SK-N-SH (cell line): ENCODE data around the gene ZNF235. TPM values are rescaled to one million over a fixed set of nuclear protein-coding genes. Genes with fewer than 3 reads are reported as not detected.

Source experiments
- CTCF ChIA-PET: fragments of 300-600, 350-600 bp; formaldehyde crosslinking; extraction: SDS; loops from one replicate; lab custom pipeline; 2021; lab: Yijun Ruan, JAX
- POLR2A ChIA-PET: fragments of 350-600 bp; sonication (Branson Sonifier 250); formaldehyde crosslinking; extraction: SDS; loops from one replicate; lab custom pipeline; 2020; ENCODE audit warnings: antibody characterized with exemption, inconsistent platforms; lab: Yijun Ruan, JAX
- DNase-seq: peaks from one replicate; pipeline ENCODE4 v3.0.0; 2012
- H2AFZ ChIP-seq: fragments of 200-600 bp; sonication (generic); 2 replicates; pipeline ENCODE4 v1.8.1; 2016; ENCODE audit warnings: antibody characterized with exemption, mild to moderate bottlenecking, low read depth
- H3F3A ChIP-seq: fragments of 200-600 bp; sonication (generic); replicated peaks from 2 replicates; pipeline ENCODE3; 2016; ENCODE audit warnings: antibody characterized with exemption, mild to moderate bottlenecking; ENCODE audit not compliant: insufficient read depth
- H3K27ac ChIP-seq, 2 experiments: fragments of 200-500 bp in 1 of 2; fragments of 200-600 bp in 1 of 2; sonication (Bioruptor generic) in 1 of 2; sonication (generic), shearing (Covaris generic) in 1 of 2; 2 replicates each; pipeline versions ENCODE4 v1.5.1 to v1.6.1; 2014 to 2016; ENCODE audit warnings: low read depth in 2 of 2, inconsistent platforms in 1 of 2, low read length in 1 of 2, mild to moderate bottlenecking in 1 of 2, mixed read lengths in 1 of 2
- H3K27me3 ChIP-seq: fragments of 200-600 bp; sonication (generic), shearing (Covaris generic); 2 replicates; pipeline ENCODE4 v1.6.1; 2016; ENCODE audit warnings: mixed run types; ENCODE audit not compliant: insufficient read depth
- H3K36me3 ChIP-seq, 2 experiments: fragments of 200-500 bp in 1 of 2; fragments of 200-600 bp in 1 of 2; sonication (Bioruptor generic) in 1 of 2; sonication (generic) in 1 of 2; replicated peaks in 1 of 2; 2 replicates each; pipeline versions ENCODE3 to v1.5.1; 2014 to 2016; ENCODE audit warnings: low read length in 1 of 2, mild to moderate bottlenecking in 1 of 2; ENCODE audit not compliant: insufficient read depth in 2 of 2, control insufficient read depth in 1 of 2
- H3K4me1 ChIP-seq, 2 experiments: fragments of 200-500 bp in 1 of 2; fragments of 200-600 bp in 1 of 2; sonication (Bioruptor generic) in 1 of 2; sonication (generic), shearing (Covaris generic) in 1 of 2; 2 replicates each; pipeline versions ENCODE4 v1.5.1 to v1.6.1; 2014 to 2016; ENCODE audit warnings: low read depth in 1 of 2, low read length in 1 of 2, mixed run types in 1 of 2; ENCODE audit not compliant: insufficient read depth in 2 of 2, control insufficient read depth in 1 of 2
- H3K4me2 ChIP-seq: fragments of 200-600 bp; sonication (generic), shearing (Covaris generic); 2 replicates; pipeline ENCODE4 v1.6.1; 2017; ENCODE audit warnings: mixed run types
- H3K4me3 ChIP-seq, 2 experiments: fragments of 200-500 bp in 1 of 2; fragments of 200-600 bp in 1 of 2; sonication (Bioruptor generic) in 1 of 2; sonication (generic), shearing (Covaris generic) in 1 of 2; 2 replicates each; pipeline versions ENCODE4 v1.5.1 to v1.8.1; 2014 to 2016; ENCODE audit warnings: low read depth in 2 of 2, inconsistent platforms in 1 of 2, low read length in 1 of 2, mild to moderate bottlenecking in 1 of 2, mixed read lengths in 1 of 2, moderate library complexity in 1 of 2
- H3K79me2 ChIP-seq: fragments of 200-600 bp; sonication (generic); 2 replicates; pipeline ENCODE4 v1.8.1; 2017; ENCODE audit warnings: mild to moderate bottlenecking; ENCODE audit not compliant: insufficient read depth
- H3K9ac ChIP-seq: fragments of 200-600 bp; sonication (generic); 2 replicates; pipeline ENCODE4 v1.6.1; 2017; ENCODE audit warnings: mixed run types
- H3K9me2 ChIP-seq: fragments of 200-600 bp; sonication (generic); 2 replicates; pipeline ENCODE4 v1.6.1; 2017; ENCODE audit warnings: mixed run types
- H3K9me3 ChIP-seq: fragments of 200-600 bp; sonication (generic); 2 replicates; pipeline ENCODE4 v1.6.1; 2017; ENCODE audit warnings: mixed run types, mild to moderate bottlenecking, moderate library complexity
- H4K20me1 ChIP-seq: fragments of 200-600 bp; sonication (generic); 2 replicates; pipeline ENCODE4 v1.6.1; 2017; ENCODE audit warnings: mild to moderate bottlenecking, mixed run types; ENCODE audit not compliant: insufficient read depth
- CTCF ChIP-seq: fragments of 200-600 bp; sonication (generic); IDR thresholded peaks from 2 replicates; pipeline ENCODE4 v1.6.1; 2017; ENCODE audit warnings: antibody characterized with exemption, mild to moderate bottlenecking, moderate library complexity
- ELF1 ChIP-seq: IDR thresholded peaks from 2 replicates; pipeline ENCODE4 v1.4.0; 2012
- FOSL2 ChIP-seq: IDR thresholded peaks from 2 replicates; pipeline ENCODE4 v1.4.0; 2012; ENCODE audit warnings: low read depth, mild to moderate bottlenecking, moderate library complexity, borderline replicate concordance
- FOXJ3 ChIP-seq: sonication (generic); formaldehyde crosslinking; IDR thresholded peaks from 2 replicates; pipeline ENCODE4 v1.5.1; 2020; ENCODE audit warnings: mild to moderate bottlenecking, missing genetic modification reagents
- GATA2 ChIP-seq: sonication (generic); formaldehyde crosslinking; IDR thresholded peaks from 2 replicates; pipeline ENCODE4 v1.5.0; 2020; ENCODE audit warnings: mild to moderate bottlenecking, missing genetic modification reagents
- IRF3 ChIP-seq: fragments of 150-350 bp; IDR thresholded peaks from 2 replicates; pipeline ENCODE4 v1.6.1; 2016; ENCODE audit warnings: mild to moderate bottlenecking, low read depth, low read length
- JUND ChIP-seq: IDR thresholded peaks from 2 replicates; pipeline ENCODE4 v1.4.0; 2012
- MAX ChIP-seq: IDR thresholded peaks from 2 replicates; pipeline ENCODE4 v1.4.0; 2012; ENCODE audit warnings: low read depth
- MXI1 ChIP-seq: IDR thresholded peaks from 2 replicates; pipeline ENCODE4 v1.6.1; 2012; ENCODE audit warnings: mild to moderate bottlenecking, low read depth, low read length, improper control_type of control experiment
- NFIC ChIP-seq: IDR thresholded peaks from 2 replicates; pipeline ENCODE4 v1.4.0; 2012; ENCODE audit warnings: borderline replicate concordance
- NRF1 ChIP-seq: IDR thresholded peaks from 2 replicates; pipeline ENCODE4 v1.6.1; 2012; ENCODE audit warnings: low read depth, mild to moderate bottlenecking, low read length
- RAD21 ChIP-seq: IDR thresholded peaks from 2 replicates; pipeline ENCODE4 v1.6.1; 2012; ENCODE audit warnings: mild to moderate bottlenecking, low read length
- SIN3A ChIP-seq: IDR thresholded peaks from 2 replicates; pipeline ENCODE4 v1.6.1; 2012; ENCODE audit warnings: low read depth, mild to moderate bottlenecking, low read length, moderate library complexity, borderline replicate concordance
- SMC3 ChIP-seq: IDR thresholded peaks from 2 replicates; pipeline ENCODE4 v1.6.1; 2012; ENCODE audit warnings: low read depth, low read length, improper control_type of control experiment
- TCF12 ChIP-seq: IDR thresholded peaks from 2 replicates; pipeline ENCODE4 v1.4.0; 2012
- TEAD4 ChIP-seq: IDR thresholded peaks from 2 replicates; pipeline ENCODE4 v1.4.0; 2012; ENCODE audit warnings: mild to moderate bottlenecking, borderline replicate concordance; ENCODE audit not compliant: insufficient read depth
- USF1 ChIP-seq: IDR thresholded peaks from 2 replicates; pipeline ENCODE4 v1.4.0; 2012; ENCODE audit warnings: low read depth, borderline replicate concordance
- WGBS: methylation state at CpG from one replicate; pipeline ENCODE4 v1.1.6; 2017; ENCODE audit warnings: low lambda C conversion rate; 5-methylcytosine and 5-hydroxymethylcytosine counted together
- polyA plus RNA-seq, 3 experiments: library from polyadenylated mRNA; depleted of rRNA; stranded (reverse); fragments of >200 nt; gene quantifications; 2 replicates each; pipeline ENCODE4 v1.2.3, GENCODE V29; 2012

The ZNF235 gene
- polyA plus RNA-seq, 1 of the 3 experiments (the other 2 are of a cell fraction), result 2.7 TPM

- H3K4me1 ChIP-seq, result peaks cover 0 to 4% of the 10 kb centered on the region in 2 experiments; a peak in 2 of 4 replicates
- peak overlapping the region; percentile 81 to 94 for H3K4me3 ChIP-seq
- H3K27ac ChIP-seq, result peak overlapping the region; percentile 84 to 98; a peak in 3 of 4 replicates
- no peaks in the 10 kb centered on the region for H3K9me3 ChIP-seq
- POLR2A ChIA-PET, result interaction anchor here (1.5 kb wide), 1 partner anchor 139 kb away, joined by 4 read pairs; the partner anchor contains the start of gene ZNF226
- peaks cover 3% of the 10 kb centered on the region for H3K79me2 ChIP-seq
- no peaks in the 10 kb centered on the region for H4K20me1 ChIP-seq
- peak overlapping the region; percentile 95; the same call in 1 of the 2 replicates for H2AFZ ChIP-seq
- no peaks in the 10 kb centered on the region for H3K27me3 ChIP-seq
- H3K9me2 ChIP-seq, result no peaks in the 10 kb centered on the region
- 47% methylated on average over 4 of the region's 4 CpGs for WGBS
- peaks cover 28 to 33% of the 10 kb centered on the region in 2 experiments for H3K36me3 ChIP-seq
- CTCF ChIA-PET, result no interaction called here
- peaks cover 10% of the 10 kb centered on the region for H3F3A ChIP-seq
- peak overlapping the region; percentile 85 for H3K4me2 ChIP-seq
- peak overlapping the region; percentile 71; the same call in 1 of the 2 replicates for H3K9ac ChIP-seq
- TF ChIP-seq ELF1 (no peak), RAD21 (no peak), NRF1 (no peak), TEAD4 (no peak), FOXJ3 (CRISPR knock-in tag) (no peak), TCF12 (no peak), FOSL2 (no peak), SMC3 (no peak), JUND (no peak), CTCF (no peak), MAX (no peak), USF1 (no peak), SIN3A (no peak), GATA2 (CRISPR knock-in tag) (no peak), MXI1 (no peak), NFIC (no peak), IRF3 (no peak)
- DNase-seq, result peak; percentile 27
Observed at GRCh38 chr19:44303320-44303719, 1.5 kb downstream of the ZNF235 start.
